Loucy (cell line): ENCODE measurements around the gene TRPV4.
A peak's percentile ranks its signal among the peaks of the same experiment; 100 is the strongest.

Source experiments
- H2AFZ ChIP-seq: fragments of 200-600 bp; sonication (generic); 2 replicates; pipeline ENCODE4 v1.6.0; 2016; ENCODE audit warnings: antibody characterized with exemption, mild to moderate bottlenecking, low read length, moderate library complexity
- H3F3A ChIP-seq: fragments of 200-600 bp; 2 replicates; pipeline ENCODE4 v1.6.0; 2016; ENCODE audit warnings: antibody characterized with exemption, low read depth, mild to moderate bottlenecking
- H3K27me3 ChIP-seq: fragments of 200-600 bp; sonication (generic); 2 replicates; pipeline ENCODE4 v1.6.1; 2014; ENCODE audit warnings: low read length, mild to moderate bottlenecking; ENCODE audit not compliant: insufficient read depth, poor library complexity, severe bottlenecking
- H3K36me3 ChIP-seq: fragments of 200-600 bp; sonication (generic); 2 replicates; pipeline ENCODE4 v1.6.1; 2016; ENCODE audit warnings: low read length; ENCODE audit not compliant: insufficient read depth
- H3K4me1 ChIP-seq: fragments of 200-600 bp; sonication (generic); 2 replicates; pipeline ENCODE4 v1.5.1; 2014; ENCODE audit warnings: low read length, mild to moderate bottlenecking; ENCODE audit not compliant: insufficient read depth, poor library complexity, severe bottlenecking
- H3K4me2 ChIP-seq: fragments of 200-600 bp; sonication (generic); 2 replicates; pipeline ENCODE4 v1.6.0; 2014; ENCODE audit warnings: antibody characterized with exemption, low read length, low read depth, mild to moderate bottlenecking; ENCODE audit not compliant: poor library complexity, severe bottlenecking
- H3K4me3 ChIP-seq: fragments of 200-600 bp; sonication (generic); 2 replicates; pipeline ENCODE4 v1.5.1; 2014; ENCODE audit warnings: low read length, mild to moderate bottlenecking, mixed read lengths; ENCODE audit not compliant: poor library complexity, severe bottlenecking
- H3K79me2 ChIP-seq: fragments of 200-600 bp; sonication (generic); 2 replicates; pipeline ENCODE4 v1.6.1; 2014; ENCODE audit warnings: low read length; ENCODE audit not compliant: insufficient read depth
- H3K9ac ChIP-seq: fragments of 200-600 bp; sonication (generic); 2 replicates; pipeline ENCODE4 v1.6.0; 2014; ENCODE audit warnings: mild to moderate bottlenecking, low read depth, low read length, moderate library complexity; ENCODE audit not compliant: poor library complexity, severe bottlenecking
- H3K9me2 ChIP-seq: fragments of 200-600 bp; sonication (generic); replicated peaks from 2 replicates; pipeline ENCODE4 v1.6.1; 2016; ENCODE audit warnings: low read depth, low read length, mixed read lengths
- H3K9me3 ChIP-seq: fragments of 200-600 bp; sonication (generic); 2 replicates; pipeline ENCODE4 v1.6.1; 2014; ENCODE audit warnings: mild to moderate bottlenecking, antibody characterized with exemption, low read length, low read depth; ENCODE audit not compliant: insufficient read depth
- H4K20me1 ChIP-seq: fragments of 200-600 bp; sonication (generic); 2 replicates; pipeline ENCODE4 v1.6.0; 2014; ENCODE audit warnings: antibody characterized with exemption, low read length, mild to moderate bottlenecking; ENCODE audit not compliant: insufficient read depth, poor library complexity, severe bottlenecking
- EZH2phosphoT487 ChIP-seq: fragments of 200-600 bp; IDR thresholded peaks from 2 replicates; pipeline ENCODE4 v1.6.1; 2018; ENCODE audit warnings: antibody characterized with exemption, mild to moderate bottlenecking, moderate library complexity, borderline replicate concordance
- TF ChIP-seq, protein P1 (sequence below): fragments of 200-600 bp; sonication (generic); conservative IDR thresholded peaks from 2 replicates; pipeline ENCODE4 v1.5.1; 2014; ENCODE audit warnings: mild to moderate bottlenecking, antibody characterized with exemption, low read length

The TRPV4 gene

DNA sequence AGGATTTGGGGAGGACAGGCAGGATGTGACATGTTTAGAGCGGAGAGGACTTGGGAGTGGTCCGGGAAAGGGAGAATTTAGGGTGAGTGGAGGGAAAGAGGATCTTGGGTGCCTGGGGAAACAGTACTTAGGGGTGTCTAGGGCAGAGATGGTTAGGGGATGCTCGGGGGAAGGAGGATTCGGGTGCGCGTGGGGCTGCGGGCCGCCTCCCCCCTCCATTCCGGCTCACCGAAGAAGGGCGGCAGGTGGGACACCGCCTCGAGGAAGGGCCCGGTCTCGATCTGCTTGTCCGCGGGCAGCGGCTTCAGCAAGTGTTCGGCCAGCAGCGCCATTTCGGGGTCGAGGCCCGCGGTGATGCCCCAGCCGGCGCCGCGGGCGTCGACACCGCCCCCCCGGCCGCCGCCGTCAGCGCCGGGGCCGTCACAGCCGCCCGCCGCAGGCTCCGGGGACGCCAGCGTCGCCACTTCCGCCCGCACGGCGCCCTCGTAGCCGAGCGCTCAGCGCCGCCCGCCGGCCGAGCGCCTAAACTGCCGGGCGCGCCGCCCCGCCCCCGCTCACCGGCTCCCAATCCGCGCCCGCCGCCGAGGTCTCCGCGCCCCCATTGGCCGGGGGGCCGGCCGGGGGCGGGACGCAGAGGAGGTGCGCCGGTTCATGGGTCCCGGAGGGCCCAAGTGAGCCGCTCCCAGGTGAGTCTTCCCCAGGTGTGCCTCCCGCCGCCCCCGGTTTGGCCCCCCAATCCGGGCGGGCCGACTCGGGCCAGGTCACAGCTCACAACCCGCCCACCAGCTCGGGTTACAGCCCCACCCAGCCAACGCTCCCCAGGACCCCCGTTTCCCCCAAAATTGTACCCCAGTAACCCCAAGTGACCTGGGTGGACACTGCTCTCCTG lies 47.1 kb upstream of the TRPV4 start, which contains the start of gene GLTP:
TSS of gene GLTP (minus strand) at position 499 of the 889 bp plus-strand sequence. CDS start at position 332, 167 bp downstream.
- TF ChIP-seq, protein P1, sequence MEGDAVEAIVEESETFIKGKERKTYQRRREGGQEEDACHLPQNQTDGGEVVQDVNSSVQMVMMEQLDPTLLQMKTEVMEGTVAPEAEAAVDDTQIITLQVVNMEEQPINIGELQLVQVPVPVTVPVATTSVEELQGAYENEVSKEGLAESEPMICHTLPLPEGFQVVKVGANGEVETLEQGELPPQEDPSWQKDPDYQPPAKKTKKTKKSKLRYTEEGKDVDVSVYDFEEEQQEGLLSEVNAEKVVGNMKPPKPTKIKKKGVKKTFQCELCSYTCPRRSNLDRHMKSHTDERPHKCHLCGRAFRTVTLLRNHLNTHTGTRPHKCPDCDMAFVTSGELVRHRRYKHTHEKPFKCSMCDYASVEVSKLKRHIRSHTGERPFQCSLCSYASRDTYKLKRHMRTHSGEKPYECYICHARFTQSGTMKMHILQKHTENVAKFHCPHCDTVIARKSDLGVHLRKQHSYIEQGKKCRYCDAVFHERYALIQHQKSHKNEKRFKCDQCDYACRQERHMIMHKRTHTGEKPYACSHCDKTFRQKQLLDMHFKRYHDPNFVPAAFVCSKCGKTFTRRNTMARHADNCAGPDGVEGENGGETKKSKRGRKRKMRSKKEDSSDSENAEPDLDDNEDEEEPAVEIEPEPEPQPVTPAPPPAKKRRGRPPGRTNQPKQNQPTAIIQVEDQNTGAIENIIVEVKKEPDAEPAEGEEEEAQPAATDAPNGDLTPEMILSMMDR, result no peak; the same call in 1 of the 2 replicates
- TF ChIP-seq EZH2phosphoT487, result no peak
- peaks cover 42% of the 10 kb centered on the region for H3K79me2 ChIP-seq
- H3K9me3 ChIP-seq, result no peaks in the 10 kb centered on the region
- peak within 1 kb of the TSS; percentile 96 for H3K4me2 ChIP-seq
- peak within 1 kb of the TSS; percentile 82 for H3K9ac ChIP-seq
- H3K36me3 ChIP-seq, result no peaks in the 10 kb centered on the region
- H4K20me1 ChIP-seq, result peaks cover 6% of the 10 kb centered on the region
- H3K4me1 ChIP-seq, result peaks cover 47% of the 10 kb centered on the region
- no peaks in the 10 kb centered on the region for H3K27me3 ChIP-seq
- H3K9me2 ChIP-seq, result no peaks in the 10 kb centered on the region
- peak within 1 kb of the TSS; percentile 90 for H3K4me3 ChIP-seq
- no peaks in the 10 kb centered on the region for H3F3A ChIP-seq
- H2AFZ ChIP-seq, result peak within 1 kb of the TSS; percentile 97

DNA sequence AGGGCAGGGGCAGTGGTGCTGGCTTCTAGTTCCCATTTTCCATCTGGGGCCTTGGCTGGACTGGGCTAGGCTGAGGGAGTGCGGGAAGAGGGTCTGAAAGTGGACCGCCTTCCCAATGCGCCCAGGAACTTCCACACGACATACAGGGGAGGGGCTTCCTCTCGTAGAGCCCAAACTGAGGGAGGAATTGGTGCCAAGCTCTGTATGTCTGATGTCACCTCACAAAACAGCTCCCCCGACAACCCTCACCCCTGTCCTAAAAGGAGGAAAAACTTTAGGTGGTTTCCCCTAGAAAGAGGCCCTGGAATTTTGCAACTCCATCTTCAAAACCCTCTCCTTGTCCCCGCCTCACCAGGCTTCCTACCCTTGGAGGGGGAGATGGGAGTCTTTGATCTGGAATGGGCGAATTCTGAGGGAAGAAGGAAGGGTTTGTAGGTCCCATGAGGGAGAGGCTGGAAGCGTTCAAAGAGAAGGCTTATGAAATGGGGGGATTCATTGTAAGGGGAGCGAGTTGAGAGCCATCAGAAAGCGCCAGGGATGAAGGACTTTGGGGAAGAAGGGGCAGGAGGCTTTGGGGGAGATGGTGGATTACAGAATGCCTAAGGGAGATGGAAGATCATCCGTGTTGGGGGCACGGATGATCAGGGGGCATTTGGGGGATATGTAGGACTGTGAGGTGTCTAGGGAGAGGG lies 46.3 kb upstream of the TRPV4 start:
- H2AFZ ChIP-seq, result peak overlapping the region; percentile 85

DNA sequence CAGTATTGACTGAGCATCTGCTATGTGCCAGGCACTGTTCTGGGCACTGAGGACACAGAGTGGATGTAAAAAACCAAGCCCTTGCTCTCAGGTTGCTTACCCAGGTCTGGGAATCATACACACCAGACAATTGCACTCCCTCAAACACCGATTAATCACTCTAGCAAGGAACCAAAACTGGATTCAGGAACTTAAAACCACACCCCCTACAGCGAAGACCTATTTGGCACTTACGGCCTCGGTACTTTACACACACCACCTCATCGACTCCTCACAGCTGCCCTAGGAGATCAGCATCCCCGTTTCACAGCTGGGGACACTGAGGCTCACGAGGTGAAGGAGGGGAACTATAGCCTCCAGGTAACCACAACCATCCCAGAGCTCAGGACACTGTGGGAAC lies 45.6 kb upstream of the TRPV4 start:
- Histone ChIP-seq H3K9ac (peak overlapping the region; percentile 82), H3K36me3 (no peaks in the 10 kb centered on the region), H4K20me1 (peaks cover 6% of the 10 kb centered on the region), H3K4me3 (peak overlapping the region; percentile 90), H3K9me3 (no peaks in the 10 kb centered on the region), H3K79me2 (peaks cover 52% of the 10 kb centered on the region), H3K4me1 (peaks cover 51% of the 10 kb centered on the region), H3K9me2 (no peaks in the 10 kb centered on the region), H3K27me3 (no peaks in the 10 kb centered on the region), H3K4me2 (peak overlapping the region; percentile 85), H3F3A (no peaks in the 10 kb centered on the region), H2AFZ (no peak overlapping the region)
- TF ChIP-seq, protein P1, result no peak
- TF ChIP-seq EZH2phosphoT487, result no peak

More for the DNA sequence above, 46.3 kb upstream of the TRPV4 start:
- no peaks in the 10 kb centered on the region for H3K27me3 ChIP-seq
- H3K79me2 ChIP-seq, result peaks cover 47% of the 10 kb centered on the region
- no peaks in the 10 kb centered on the region for H3F3A ChIP-seq
- peaks cover 51% of the 10 kb centered on the region for H3K4me1 ChIP-seq
- peak overlapping the region; percentile 82 for H3K9ac ChIP-seq
- H4K20me1 ChIP-seq, result peaks cover 6% of the 10 kb centered on the region
- peak overlapping the region; percentile 85 for H3K4me2 ChIP-seq
- TF ChIP-seq EZH2phosphoT487, result no peak
- TF ChIP-seq, protein P1, result no peak
- no peaks in the 10 kb centered on the region for H3K9me3 ChIP-seq
- no peaks in the 10 kb centered on the region for H3K9me2 ChIP-seq
- H3K36me3 ChIP-seq, result no peaks in the 10 kb centered on the region
- peak overlapping the region; percentile 90 for H3K4me3 ChIP-seq
